ENCODE measurements around the gene LSM2. TPM values are rescaled to one million over a fixed set of nuclear protein-coding genes. Genes with fewer than 3 reads are reported as not detected.

LSM2 gene
- total RNA-seq, 2 experiments from 2014 or later = 78.4 to 82.6 TPM

DNA sequence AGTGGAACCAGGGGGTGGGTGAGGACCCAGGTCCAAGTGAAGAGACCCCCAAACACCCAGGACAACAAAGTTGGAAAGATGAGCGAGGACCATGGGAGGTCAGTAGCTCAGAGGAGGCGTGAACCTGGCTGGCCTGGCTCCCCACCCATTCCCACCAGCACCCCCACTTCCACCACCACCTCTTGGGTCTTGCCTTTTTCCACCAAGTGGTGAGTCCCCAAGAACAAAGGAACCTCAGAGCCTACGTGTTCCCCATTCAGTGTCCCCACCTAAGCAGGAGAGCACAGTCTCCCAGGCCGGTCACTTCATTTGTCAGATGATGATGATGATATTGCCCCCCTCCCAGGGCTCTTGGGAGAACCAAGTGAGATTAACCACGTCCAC is 29.1 kb downstream of the LSM2 start:
- Histone ChIP-seq H3K36me3 (ENCODE audit: insufficient read depth, low read length) (peaks cover 51% of the 10 kb centered on the region), H3K4me2 (ENCODE audit: low read length) (no peak overlapping the region), H3K4me3 (ENCODE audit: low read depth, low read length, poor library complexity, severe bottlenecking) (no peak overlapping the region), H2AFZ (ENCODE audit: low read length) (no peak overlapping the region), H3K4me1 (ENCODE audit: insufficient read depth, low read length, poor library complexity, severe bottlenecking) (no peaks in the 10 kb centered on the region), H3K79me2 (ENCODE audit: insufficient read depth, low read depth, low read length) (no peaks in the 10 kb centered on the region), H3K27ac (ENCODE audit: low read depth, low read length, poor library complexity, severe bottlenecking) (no peak overlapping the region), H3K9me3 (ENCODE audit: low read length) (no peaks in the 10 kb centered on the region), H3K9me2 (ENCODE audit: insufficient read depth, low read length) (no peaks in the 10 kb centered on the region), H4K20me1 (ENCODE audit: insufficient read depth, low read length) (no peaks in the 10 kb centered on the region; the same call in 1 of the 2 replicates)
- intact Hi-C loops (cut with micrococcal nuclease; ENCODE audit: unreplicated experiment) = no loop called here
- ChIA-PET CTCF (ENCODE audit: unreplicated experiment) (no interaction called here), POLR2A (no interaction called here)
- no peak for TF ChIP-seq CTCF (conservative IDR thresholded peaks at IDR 0.05; ENCODE audit: low read length)
- TF ChIP-seq EZH2phosphoT487 (IDR thresholded peaks at IDR 0.05; ENCODE audit: borderline replicate concordance, low read depth, low read length) = no peak
- no TSS peak for BruUV-seq (replicated peaks)
- no peak for DNase-seq (ENCODE audit: low spot score)

GRCh38 chr6:31776989-31777666 is 29.6 kb downstream of the LSM2 start, which contains the start of gene VWA7:
VWA7 (minus strand) TSS chr6:31777328; CDS start chr6:31776779, 549 bp downstream.
- CTCF ChIA-PET (ENCODE audit: unreplicated experiment) = no interaction called here
- no peak within 1 kb of the TSS for H2AFZ ChIP-seq (ENCODE audit: low read length)
- H3K9me3 ChIP-seq (ENCODE audit: low read length) = no peaks in the 10 kb centered on the region

More at GRCh38 chr6:31776989-31777666, 29.6 kb downstream of the LSM2 start, which contains the start of gene VWA7:
- DNase-seq (ENCODE audit: low spot score) = no peak
- Histone ChIP-seq H3K36me3 (ENCODE audit: insufficient read depth, low read length) (peaks cover 46% of the 10 kb centered on the region), H3K4me1 (ENCODE audit: insufficient read depth, low read length, poor library complexity, severe bottlenecking) (no peaks in the 10 kb centered on the region), H3K4me3 (ENCODE audit: low read depth, low read length, poor library complexity, severe bottlenecking) (no peak within 1 kb of the TSS), H4K20me1 (ENCODE audit: insufficient read depth, low read length) (no peaks in the 10 kb centered on the region; the same call in 1 of the 2 replicates), H3K79me2 (ENCODE audit: insufficient read depth, low read depth, low read length) (no peaks in the 10 kb centered on the region), H3K4me2 (ENCODE audit: low read length) (no peak within 1 kb of the TSS), H3K9me2 (ENCODE audit: insufficient read depth, low read length) (no peaks in the 10 kb centered on the region), H3K27ac (ENCODE audit: low read depth, low read length, poor library complexity, severe bottlenecking) (no peak within 1 kb of the TSS)
- POLR2A ChIA-PET = no interaction called here
- TF ChIP-seq CTCF (conservative IDR thresholded peaks at IDR 0.05; ENCODE audit: low read length) = no peak
- no peak for TF ChIP-seq EZH2phosphoT487 (IDR thresholded peaks at IDR 0.05; ENCODE audit: borderline replicate concordance, low read depth, low read length)
- intact Hi-C loops (cut with micrococcal nuclease; ENCODE audit: unreplicated experiment) = no loop called here
- no TSS peak for BruUV-seq (replicated peaks)
